HS-27A (cell line): ENCODE data around the gene ZNF526.
"Not testable (repeated sequence)": the region's sequence is repeated elsewhere in the genome, so short reads cannot be mapped to it uniquely, and the experiment has no call there.

Experiments used
- DNase-seq: peaks from one replicate; pipeline ENCODE4 v3.0.0-alpha.2; 2012; ENCODE audit warnings: low read depth, missing footprints

ZNF526 gene

DNA sequence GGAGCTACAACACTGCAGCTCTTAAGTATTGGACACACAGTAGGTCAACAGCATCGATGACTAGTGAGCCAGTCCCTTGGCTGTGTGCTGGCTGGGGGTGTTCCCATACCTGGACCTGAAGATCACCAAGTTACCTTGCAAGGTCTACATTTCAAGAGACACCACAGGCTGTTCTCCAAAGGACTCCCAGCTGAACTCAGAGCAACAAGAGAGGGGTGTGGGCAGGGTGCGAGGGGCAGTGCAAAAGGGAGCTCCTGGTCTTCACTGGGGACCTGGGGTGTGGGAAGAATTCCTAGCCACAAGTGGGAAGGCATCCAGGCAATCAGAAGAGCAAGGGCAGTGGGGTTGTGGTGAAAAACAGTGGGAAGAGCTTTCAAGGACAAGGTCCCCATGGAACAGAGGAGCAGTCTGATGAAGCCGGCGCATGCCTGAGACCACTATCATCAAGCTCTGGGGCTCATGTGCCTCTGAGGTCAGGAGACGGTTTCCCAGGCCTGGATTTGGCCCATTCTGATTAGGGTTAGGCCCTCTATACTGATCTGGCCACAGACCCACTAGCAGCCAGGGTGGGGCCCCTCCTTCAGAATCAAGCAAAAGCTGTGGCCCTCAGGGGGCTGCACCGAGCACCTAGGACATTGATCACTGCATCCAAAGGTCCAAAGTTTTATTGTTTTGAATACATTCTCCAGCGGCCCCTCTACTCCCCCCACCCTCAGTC is 27.0 kb downstream of the ZNF526 start:
- DNase-seq, result no peak

DNA sequence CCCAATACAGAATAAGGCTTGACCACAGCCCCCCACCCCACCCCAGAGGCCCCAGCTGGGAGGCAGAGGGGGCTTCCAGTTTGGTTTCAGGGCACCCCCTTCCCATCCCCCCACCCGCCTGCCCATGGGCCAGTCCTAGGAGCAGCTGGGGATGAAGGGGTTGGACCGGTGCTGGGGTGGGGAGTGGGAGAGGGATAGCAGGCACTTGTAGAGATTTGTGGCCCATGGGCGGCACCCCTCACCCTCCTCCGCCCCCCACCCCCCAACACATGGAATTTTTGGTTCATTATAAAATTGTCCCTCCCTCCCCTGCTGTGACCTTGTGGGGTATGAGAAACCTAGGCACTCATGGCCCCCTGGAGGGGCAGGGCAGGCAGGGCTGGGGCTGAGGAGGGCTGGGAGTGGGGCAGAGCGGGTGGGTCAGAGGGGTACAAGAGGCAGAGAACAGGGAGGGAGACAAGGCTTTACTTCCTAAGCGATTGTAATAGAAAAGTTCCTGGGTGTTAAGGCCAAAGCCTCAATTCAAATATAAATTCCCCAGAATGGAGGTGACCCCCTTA is 27.6 kb downstream of the ZNF526 start:
- DNase-seq, result no peak

DNA sequence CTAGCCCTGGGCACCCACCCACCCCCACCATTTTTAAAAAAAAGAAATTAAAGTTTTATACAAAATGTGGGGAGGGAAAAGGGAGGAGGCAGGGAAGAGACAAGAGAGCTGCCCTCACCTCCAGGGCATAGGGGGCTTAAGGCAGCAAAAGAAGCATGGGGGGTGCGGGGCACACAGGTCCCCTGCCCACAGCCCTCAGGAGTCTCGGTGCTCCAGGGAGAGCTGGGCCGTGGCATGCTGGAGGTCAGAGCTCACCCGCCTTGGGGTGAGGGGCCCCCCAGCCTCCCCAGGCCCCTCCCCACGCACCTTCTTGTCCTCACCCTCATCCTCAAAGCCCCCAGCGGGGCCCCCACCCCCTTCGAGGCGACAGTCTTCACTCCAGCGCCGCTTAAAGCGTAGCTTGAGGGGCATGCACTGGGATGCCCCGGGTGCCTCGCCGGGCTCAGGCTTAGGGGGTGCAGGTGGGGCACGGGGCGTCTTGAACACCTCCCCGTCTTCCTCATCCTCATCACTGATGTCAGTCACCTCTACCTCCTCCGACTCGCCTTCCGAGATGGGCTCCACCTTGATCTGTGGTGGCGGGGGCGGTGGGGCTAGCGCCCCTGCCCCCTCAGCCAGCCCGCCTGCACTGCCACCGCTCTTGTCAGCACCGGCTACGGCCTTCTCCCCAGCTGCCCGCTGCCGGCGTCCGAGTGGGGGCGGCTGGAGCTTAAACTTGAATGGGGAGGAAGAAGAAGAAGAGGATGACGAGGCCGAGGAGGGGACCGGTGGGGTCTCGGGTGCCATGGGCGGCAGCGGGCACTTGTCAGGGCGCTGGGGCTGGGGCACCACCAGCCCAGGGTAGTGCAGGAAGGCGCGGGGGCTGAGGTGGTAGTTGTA is 28.4 kb downstream of the ZNF526 start:
- DNase-seq, result no peak

DNA sequence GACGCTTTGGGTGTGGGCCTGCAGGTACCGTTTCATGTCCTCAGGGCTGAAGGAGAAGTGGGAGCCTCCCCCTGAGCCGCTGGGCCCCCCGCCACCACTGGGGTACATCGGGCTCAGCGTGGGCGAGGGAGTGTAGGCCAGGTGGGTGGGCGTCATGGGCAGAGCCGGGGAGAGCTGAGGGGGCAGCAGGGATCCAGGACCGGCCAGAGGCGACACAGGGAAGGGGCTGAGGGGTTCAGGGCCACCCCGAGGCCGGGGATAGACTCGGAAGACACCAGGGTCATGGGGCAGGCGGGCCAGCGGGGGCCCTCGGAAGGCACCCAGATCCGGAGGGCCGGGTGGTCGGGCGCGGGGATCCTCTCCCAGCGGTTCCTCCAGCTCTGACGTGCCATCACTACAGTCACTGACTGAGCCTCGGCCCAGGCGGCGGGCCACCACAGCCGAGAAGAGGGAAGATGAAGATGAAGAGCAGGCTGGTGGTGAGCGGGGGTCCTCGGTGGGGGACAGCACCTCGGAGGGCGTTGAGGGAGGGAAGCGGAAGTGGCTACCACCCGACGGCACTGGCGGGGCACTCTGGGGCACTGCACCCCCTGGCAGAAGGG is 29.1 kb downstream of the ZNF526 start:
- DNase-seq, result no peak

DNA sequence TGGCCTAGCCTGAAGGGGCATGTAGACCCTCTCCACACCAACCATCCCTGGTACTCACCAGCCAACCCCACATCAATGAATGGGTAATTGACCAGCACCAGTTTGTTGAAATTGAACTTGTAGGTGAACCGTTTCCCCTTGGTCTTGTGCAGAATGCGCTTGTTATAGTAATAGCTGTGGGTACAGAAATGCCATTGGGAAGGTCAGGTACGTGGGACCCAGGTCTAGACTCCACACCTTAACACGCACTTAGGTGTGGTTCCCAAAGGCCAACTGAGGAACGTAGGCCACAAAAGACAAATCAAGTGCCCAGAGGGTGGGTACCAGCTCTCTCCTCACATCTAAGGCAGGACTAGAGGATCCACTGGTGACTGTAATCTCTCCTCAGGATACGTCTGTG is 29.7 kb downstream of the ZNF526 start:
- DNase-seq, result no peak

DNA sequence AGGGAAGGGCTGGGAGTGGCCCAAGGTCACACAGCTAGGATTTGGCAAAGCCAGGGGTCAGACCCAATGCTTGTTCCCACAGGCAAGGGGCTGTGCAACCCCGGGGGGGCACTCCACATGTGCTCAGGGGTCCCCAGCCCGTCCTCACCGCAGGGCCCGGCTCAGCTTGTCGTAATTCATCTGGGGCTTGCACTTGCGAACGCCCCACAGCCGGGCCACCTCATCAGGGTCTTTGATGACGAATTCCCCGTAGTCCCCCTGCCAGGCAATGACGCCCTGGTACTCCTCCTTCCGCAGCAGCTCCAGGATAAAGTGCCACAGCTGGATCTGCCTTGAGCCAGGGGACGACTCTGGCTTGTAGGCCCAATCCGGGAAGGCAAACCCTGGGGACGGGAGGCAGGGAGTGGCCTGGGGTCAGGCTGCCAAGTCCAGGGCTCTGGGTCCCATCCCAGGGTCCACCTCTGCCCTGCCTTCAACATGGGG is 30.1 kb downstream of the ZNF526 start:
- no peak for DNase-seq

DNA sequence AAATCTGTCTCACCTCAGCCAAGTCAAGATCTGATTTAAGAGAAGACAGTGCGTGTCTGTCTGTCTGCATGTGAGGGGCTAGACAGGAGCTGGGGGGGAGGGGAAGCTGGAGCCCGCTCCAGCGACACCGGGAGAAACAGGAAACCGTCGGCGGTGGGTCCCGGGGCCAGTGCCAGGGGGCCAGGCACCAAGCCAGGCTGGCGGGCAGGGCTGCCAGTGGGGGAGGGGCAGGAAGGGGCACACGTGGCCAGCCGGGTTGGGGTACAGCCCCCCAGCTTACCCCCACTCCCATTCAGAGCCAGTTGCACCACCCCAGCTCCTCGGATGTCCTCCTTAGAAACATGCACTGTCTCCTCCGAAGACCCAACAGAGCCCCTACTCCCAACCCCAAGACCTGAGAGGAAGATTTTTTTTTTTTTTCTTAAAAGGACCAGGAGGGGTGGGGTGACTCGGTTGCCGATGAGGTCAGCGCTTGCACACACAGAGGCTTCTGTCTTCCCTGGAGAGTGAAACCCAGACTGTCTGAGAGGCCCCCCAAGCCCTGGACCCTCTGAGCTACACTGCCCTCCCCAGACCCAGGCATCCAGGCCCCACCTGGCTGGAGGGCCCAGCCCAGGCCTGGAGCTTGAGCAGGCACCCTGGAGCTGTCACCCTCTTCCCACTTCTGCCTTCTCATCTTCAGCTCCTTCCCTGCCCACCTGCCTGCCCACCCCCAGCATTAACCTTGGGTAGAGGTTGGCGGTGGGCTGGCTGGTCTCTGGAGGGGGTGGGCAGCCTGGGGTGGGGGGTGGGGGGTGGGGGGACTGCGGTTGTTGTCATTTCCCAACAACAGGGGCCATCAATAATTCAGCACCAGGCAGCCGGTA is 30.8 kb downstream of the ZNF526 start:
- no peak for DNase-seq

DNA sequence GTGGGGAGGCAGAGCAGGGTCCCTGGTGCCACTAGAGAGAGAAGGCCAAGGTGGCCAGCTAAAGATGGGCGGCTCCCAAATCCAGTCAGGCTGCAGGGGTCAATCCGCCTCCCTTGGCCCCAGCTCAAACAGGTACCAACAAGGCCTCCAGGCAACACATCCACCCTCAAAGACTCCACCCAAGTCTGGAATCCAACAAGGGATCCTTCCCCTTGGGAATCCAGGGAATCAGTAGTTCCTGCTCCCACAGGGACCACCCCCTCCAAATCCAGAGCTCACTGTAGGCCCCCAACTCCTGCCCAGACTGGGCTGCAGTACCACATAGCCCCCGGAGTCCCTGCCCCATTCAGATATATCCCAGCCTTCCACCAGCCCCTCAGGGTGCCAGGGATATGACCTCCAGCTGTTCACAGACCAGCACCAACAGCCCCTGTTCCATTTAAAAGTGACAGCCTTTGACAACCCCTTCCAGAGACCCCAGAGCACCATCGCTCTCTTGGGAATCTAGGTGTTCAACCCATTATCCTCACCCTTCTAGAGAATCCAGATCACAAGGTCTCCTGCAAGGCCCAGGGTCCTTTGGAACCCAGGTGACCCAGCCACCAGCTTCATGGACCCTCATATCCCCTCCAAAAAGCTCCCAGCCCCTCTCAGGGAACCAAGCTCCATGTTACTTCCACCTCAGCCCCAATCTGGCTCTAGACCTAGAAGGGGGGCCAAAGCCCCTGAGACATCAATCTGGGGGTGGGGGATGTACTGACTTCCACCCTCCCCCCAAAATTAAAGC is 31.7 kb downstream of the ZNF526 start:
- DNase-seq, result no peak

DNA sequence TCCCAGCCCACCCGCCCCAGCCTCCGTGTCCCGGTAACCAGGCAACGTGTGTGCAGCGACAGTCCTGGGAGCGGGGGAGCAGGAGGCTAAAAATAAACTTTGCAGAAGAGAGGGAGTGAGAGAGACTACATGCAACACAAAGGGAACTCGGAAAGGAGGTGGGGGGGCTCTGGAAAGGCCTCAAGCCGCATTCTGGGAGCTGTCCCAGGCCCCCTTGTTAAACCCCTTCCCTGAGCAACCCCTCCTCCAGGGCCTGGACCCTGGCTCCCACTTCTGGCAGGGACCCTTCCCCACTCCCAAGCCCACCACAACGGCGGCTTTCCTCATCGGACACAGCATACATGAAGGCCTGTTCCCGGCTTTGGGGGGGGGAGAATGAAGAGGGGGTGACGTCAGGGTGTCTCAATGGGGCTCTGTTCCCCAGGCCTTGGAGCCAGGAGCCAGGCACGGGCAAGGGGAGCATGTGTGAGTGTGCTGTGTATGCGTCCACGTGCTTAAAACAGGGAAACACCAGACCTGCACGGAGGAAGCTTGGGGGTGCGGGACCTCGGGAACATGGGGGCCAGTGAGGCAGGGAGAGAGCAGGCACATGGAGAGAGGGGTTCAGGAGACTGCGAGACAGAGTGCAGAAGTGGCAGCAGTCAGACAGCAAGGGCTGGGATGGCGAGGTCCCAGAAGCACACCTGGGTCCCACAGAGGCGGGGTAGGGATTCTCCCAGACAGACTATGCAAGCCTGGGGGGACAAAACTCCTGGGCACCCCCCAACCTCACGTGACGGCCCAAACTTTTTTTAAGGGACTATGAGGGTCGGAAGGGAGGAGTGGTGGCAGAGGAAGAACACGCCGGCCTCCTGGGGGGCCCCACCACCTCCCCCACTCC is 32.5 kb downstream of the ZNF526 start:
- DNase-seq, result no peak

DNA sequence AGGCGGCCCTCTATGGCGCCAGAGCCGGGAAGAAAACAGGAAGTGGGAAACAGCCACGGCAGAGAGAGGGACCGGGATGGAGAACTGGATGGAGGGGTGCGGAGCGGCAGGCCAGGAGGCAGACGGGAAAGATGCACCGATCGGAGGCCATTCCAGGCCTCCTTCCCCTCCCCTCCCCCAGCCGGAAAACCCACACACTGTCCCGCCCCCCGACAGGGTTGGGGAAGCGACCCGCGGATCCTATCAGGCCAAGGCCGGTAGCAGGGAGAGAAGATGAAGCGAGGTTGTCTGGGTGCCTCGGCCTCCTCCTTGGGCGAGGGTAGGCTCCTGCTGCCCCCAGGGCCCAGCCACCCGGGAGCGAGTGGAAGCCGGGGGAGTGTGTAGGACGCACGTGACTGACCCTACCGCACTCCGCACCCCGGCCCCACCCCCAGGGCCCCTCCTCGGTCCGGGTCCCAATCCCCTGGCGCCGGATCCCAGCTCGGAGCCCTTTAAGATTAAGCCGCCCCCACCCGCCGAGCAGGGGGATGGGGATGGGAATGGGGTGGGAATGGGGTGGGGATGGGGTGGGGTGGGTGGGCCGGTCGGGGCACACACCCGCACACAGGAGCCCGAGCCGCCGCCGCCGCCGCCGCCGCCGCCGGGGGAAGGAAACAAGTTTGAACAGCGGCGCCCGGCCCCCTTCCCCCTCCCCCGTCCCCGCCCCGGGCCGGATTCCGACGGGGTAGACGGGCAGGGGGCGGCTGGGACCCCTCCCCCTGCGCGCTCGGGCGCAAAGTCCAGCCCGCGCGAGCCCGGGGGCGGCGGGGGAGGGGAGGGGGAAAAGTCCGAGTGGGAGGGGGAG is 33.4 kb downstream of the ZNF526 start:
- no peak for DNase-seq

DNA sequence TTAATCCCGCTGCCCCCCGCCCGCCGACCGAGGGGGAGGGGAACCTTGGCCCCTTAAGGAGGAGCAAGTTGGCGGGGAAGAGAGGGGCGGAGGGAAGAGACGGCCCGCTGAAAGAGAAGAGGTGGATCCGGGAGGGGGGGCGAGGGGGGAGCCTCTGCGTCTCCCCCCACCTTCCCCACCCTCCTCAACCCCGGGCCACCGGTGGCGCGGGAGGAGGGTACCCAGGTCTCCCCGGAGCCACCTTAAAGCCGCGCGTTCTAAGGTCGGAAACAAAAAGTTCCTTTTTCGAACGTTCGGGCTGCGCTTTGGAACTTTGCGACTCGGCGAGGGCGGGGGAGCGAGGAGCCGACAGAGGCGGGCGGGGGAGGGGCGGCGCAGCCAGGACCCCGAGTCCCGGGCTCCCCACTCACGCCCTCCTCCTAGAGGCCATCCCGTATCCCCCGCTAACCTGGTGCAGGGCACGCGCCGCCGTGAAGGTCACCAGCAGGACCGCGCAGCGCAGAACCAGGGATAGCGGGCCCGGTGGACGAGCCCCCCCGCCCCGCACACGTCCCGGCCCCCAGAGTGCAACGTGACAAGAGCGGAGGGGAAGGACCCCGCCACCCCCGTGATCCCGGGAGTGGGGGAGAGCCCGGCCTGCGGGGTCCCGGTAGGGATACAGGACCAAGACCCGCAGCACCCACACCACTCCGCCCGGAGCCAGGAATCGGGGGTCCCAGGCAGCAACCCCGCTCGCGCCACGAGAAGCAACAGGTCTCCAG is 34.2 kb downstream of the ZNF526 start:
- DNase-seq, result no peak

DNA sequence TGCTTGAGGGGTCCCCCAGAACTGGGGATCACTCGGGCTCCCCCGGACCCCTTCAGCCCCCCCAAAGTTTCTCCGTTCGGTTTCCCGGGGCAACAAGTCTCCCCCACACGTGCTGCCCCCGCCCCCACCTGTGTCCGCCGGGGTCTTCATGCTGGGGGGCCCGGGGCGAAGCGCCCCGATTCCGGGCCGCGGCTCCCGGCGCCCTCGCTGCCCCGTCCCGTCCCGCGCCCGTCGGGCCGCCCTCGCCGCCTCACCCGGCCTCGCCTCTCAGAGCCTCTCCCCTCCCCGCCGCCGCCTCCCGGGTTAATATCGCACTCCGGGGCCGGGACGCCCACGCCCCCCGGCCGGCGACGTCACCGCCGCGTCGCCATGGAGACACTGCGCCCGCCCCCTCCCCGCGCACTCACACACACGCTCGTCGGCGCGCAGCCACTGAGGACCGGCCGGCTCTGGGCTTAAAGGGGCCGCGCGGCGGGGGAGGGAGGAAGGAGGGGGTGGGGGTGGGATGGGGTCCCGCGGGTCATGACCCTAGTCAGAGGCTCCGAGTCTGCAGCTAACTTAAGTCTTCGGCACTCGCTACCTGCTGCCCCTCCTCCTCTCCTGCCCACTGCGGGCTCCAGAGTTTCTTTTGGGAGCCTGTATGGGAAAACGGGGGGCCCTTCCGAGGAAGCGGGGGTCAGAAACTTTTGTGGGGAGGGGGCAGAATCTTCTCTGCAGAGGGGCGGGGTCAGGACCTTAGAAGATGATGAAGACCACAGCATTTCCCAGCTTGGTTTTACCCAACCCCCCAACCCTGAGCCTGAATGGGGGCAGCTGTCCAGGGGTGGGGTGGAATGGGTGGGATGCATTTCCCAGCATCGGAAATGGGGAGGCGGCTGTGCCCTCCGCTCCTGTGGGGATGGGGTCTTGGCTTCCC is 35.0 kb downstream of the ZNF526 start, which contains the start of gene ERF:
Gene ERF (minus strand): TSS at position 279 of the 916 bp plus-strand sequence. CDS start 129 bp downstream, at position 150.
- peak; percentile 81 for DNase-seq

DNA sequence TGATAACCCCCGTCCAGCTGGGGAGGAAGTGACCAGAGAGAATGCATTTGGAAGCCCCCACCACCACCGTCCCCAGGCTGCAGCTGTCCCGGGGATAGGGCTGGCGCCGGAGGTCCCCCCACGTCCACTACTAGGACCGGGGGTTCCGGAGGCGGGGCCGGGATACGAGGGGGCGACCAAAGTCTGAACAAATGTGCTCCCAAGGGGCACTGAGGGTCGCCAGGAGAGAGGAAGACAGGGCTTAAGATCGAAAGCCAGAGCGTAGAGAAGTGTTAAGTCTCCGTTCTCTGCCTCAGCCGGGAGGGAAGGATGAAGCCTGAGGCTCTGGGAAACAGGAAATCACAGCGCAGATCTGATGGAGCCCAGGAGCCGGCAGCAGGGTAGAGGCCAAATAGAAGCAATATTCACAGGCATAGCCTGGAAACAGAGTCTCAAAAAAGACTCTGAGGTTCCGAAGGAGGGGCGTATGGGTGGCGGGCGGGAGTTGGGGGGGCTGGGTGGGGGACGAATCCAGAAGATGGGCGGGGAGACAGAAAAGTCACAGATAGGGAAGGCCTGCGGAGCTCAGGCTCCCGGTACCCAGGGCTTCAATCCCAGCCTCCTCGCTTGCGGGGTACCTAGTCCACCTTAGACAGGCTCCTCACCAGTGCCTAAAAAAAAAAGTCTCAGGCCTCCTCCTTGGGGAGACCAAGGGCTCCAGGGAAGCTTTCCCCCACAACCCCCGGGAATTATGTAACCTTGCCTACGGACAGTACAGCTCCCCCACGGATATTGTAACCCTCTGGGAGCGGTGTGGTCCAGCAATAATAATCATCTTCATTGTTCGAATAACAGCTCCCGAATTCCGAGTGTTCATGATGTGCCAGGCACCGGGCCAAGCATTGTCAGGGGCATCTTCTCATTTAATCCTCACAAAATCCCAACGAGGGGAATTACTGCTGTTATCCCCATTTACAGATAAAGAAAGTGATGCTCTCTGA is 35.9 kb downstream of the ZNF526 start:
- no peak for DNase-seq

DNA sequence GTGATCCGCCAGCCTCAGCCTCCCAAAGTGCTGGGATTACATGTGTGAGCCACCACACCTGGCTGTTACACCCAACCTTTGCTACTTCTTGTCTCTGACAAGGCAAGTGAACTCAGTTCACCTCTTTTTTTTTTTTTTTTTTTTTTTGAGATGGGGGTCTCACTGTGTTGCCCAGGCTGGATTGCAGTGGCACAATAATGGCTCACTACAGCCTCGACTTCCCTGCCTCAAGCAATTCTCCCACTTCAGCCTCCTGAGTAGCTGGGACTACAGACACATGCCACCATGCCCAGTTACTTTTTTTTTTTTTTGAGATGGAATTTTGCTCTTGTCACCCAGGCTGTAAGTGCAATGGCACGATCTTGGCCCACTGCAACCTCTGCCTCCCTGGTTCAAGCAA is 37.7 kb downstream of the ZNF526 start:
- DNase-seq, result not testable (repeated sequence)

DNA sequence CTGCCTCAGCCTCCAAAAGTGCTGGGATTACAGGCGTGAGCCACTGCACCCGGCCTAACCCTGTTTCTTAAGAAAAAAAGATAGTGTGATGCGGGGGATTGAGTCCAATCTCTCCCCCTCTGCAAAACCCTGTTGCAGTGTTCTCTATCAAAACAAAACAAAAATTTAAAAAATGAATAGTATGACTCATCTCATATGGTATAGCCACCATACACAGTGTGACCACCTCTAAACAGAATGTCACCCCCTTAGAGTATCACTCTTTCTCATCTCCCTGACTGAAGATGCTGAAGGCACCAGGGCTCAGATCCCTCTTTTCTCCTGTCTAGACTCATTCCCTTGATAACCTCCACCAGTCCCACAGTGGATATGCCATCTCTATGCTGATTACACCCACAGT is 41.7 kb downstream of the ZNF526 start:
- no peak for DNase-seq

DNA sequence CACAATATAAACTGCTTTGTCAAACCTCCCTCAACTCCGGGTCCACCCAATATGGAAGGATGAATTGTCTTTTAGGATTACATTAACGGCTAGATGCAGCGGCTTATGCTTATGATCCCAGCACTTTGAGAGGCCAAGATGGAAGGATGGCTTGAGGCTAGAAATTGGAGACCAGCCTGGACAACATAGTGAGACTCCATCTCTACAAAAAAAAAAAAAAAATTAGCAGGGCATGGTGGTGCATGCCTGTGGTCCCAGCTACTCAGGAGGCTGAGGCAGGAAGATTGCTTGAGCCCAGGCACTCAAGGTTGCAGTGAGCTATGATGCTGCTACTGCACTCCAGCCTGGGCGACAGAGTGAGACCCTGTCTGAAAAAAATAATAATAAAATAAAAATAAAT is 46.0 kb downstream of the ZNF526 start:
- DNase-seq, result not testable (repeated sequence)
